HG03354 (cell line): ENCODE results near the gene FAM98C.
"Not testable (repeated sequence)": the region's sequence is repeated elsewhere in the genome, so short reads cannot be mapped to it uniquely, and the experiment has no call there.

Experiments
- ATAC-seq: cut with Tn5 transposase; IDR thresholded peaks from one replicate; pipeline ENCODE4 v1.9.1; 2021; ENCODE audit warnings: mild to moderate bottlenecking; ENCODE audit not compliant: unreplicated experiment, poor library complexity, severe bottlenecking

Gene FAM98C

DNA sequence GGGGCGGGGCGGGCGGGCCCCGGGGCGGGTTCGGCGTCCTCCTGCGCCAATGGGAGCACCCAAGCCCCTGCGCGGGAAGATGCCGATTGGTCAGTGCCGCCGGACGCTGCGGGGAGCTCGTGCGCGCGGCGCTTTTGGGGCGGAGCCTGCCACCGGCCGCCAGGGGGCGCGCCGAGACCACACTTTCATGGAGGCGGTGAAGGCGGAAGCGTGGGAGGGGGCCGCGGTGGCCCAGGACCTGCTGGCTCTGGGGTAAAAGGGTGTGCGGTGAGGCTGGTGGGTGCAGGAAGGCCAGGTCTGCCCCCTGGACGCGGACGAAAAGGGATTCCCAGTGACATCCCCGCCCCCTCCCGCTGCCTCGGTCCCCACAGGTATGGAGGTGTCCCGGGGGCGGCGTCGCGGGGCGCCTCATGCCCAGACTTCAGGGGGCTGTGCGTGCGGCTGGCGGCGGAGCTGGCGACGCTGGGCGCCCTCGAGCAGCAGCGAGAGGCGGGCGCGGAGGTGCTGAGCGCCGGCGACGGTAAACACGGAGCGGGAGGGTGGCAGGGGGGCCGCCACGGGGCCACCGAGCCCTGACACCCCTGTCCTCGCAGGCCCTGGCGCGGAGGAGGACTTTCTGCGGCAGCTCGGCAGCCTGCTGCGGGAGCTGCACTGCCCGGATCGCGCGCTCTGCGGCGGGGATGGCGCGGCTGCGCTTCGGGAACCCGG is at the start of gene FAM98C:
Gene FAM98C, plus strand, starts transcription at position 127 of the 708 bp plus-strand sequence. Its CDS starts 61 bp downstream, at position 188.
- peak; percentile 90 for ATAC-seq

DNA sequence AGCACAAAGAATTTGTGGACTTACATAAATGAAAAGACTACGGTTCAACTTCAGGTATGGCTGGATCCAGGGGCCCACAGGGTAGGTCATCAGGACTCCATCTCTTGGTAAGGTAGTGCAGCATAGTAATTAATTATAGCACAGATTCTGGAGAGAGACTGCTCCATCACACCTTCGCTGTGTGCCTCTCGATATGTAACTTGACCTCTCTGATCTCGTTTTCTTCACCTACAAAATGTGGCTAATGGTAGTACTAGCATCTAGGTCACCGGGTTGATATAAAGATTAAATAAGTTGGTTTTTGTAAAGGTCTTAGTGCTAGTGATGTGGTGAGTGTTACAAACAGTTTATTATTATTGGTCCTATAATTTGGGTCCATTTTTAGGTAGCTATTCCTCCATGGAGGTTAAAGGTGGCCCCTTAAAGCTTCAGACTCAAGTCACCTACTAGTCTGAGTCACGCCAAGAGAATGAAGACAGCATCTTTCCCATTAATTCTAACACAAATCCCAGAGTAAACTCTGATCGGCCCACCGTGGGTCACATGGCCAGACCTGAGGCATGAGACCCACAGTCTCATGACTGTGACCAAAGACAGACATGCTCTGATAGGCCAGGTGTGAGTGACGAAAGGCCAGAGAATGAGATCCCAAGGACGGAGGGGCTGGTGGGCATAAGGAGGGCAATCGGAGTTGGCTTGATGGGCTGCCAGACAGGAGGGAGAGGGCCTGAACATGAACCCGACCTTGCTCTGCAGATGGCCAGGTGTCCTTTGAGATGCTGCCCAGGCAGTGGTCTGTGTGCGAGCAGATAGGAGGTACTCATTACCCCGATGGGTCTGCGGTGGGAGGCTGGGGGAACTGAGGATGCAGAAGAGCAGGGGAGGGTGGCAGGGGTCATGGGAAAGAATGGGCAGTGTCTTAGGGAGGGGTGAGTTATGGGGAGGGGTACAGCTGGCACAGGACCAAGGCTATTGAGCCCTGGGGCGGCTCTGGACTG is 46.9 kb upstream of the FAM98C start:
- ATAC-seq, result no peak

DNA sequence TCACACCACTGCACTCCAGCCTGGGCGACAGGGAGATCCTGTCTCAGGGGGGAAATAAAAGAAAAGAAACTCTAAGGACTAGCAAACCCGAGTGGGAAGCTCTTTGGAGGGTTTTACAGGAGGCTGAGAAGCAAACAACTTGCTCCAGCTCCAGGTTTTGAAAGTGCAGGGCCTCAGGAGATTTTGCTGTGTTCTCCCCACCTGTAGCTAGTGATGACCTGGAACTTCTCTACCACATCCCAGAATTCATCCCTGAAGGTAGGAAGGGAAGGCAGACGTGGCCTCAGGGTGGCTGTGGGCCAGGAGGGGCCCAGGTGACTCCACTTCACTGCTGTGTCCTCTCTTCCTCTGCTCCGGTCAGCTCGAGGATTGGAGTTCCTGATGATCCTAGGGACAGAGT is 44.8 kb upstream of the FAM98C start:
- no peak for ATAC-seq

DNA sequence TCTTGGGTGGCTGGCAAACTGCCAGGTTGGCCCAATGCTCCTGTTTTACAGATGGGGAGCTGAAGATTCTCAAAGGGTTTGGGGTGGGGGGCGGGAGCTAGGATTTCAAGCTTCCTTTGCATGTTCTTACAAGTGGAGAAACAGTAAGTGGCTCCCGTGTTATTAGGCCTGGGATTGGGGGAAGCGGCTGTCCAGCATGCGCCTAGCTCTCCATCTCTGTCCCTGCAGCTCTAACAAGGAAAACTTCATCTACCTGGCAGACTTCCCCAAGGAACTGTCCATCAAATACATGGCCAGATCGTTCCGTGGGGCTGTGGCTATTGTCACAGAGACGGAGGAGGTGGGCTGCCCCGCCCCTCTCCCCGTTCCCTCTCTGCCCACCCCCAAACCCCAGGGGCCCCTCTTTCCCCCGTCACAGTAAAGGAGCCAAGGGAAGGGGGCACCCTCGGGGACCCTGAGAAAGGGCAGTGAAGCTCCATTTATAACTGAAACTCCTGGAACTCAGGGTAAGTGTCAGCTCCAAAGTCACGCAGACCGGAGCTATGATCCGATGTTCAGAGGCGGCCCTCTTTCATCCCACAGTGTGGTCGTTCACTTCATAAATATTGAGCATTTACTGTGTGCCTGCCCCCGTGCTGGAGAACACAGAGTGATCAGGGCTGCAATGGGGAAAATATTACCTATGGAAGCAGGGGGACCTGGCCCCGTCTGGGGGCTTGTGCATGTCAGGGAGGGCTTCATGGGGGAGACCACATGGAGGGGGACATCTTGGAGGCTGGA is 43.5 kb upstream of the FAM98C start:
- no peak for ATAC-seq

DNA sequence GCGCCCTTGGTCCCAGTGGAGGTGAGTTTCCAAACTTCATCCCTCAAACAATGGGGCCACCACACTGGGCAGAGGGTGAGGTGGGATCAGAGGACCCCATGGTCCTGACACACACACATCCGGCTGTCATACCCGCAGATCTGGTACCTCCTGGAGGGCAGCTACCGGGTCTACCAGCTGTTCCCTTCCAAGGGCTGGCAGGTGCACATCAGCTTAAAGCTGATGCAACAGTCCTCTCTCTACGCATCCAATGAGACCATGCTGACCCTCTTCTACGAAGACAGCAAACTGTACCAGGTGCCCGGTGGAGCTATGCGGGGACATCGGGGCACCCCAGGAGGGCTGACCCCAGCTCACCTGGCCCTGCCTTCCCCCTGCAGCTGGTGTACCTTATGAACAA is 42.5 kb upstream of the FAM98C start:
- no peak for ATAC-seq

DNA sequence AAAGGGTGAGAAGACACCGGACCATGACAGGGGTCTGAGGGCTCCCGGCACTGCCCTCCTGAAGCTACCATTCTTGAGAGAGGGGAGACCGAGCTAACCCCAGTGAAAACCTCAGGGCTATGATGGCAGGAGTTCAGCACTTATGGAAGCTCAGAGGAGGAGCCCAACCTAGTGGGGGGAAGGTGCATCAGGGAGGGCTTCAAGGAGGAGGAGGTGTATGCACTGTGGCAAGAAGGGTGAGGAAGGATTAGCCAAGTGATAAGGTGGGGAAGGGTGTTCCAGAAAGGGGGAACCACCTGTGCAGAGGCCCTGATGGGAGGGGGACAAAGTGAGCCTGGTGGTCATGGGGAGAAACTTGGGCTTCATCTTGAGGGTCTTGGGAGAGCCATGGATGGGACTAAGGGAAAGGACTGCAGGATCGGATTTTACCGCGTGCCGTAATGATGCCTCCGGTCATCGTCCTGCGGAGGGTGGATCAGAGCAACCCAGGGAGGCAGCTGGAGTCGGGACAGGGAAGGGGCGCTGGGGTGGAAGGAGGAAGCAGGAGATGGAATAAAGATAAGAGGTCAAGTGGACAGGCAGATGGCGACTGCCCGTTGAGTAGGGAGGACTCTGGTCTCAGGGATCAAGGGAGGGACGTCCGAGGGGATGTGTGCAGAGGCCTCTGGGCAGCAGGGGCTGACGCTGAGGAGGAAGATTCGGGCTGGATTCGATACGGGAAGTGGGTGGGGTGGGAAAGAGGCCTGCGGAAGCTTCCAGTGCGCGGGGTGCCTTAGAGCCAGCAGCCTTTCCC is 41.9 kb upstream of the FAM98C start:
- no peak for ATAC-seq

DNA sequence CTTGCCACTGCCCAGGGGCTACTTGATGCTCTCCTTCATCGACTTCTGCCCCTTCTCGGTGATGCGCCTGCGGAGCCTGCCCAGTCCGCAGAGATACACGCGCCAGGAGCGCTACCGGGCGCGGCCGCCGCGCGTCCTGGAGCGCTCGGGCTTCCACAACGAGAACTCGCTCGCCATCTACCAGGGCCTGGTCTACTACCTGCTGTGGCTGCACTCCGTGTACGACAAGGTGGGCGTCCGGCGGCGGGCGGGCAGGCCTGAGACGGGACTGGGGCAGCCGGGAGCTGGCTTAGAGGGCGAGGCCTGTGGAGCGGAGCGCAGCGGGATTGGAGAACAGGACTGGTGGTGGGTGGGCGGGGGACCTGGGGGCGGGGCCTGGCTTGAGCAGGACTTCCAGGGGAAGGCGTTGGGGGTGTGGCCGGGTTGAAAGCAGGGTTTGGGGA is 41.2 kb upstream of the FAM98C start:
- ATAC-seq, result no peak

DNA sequence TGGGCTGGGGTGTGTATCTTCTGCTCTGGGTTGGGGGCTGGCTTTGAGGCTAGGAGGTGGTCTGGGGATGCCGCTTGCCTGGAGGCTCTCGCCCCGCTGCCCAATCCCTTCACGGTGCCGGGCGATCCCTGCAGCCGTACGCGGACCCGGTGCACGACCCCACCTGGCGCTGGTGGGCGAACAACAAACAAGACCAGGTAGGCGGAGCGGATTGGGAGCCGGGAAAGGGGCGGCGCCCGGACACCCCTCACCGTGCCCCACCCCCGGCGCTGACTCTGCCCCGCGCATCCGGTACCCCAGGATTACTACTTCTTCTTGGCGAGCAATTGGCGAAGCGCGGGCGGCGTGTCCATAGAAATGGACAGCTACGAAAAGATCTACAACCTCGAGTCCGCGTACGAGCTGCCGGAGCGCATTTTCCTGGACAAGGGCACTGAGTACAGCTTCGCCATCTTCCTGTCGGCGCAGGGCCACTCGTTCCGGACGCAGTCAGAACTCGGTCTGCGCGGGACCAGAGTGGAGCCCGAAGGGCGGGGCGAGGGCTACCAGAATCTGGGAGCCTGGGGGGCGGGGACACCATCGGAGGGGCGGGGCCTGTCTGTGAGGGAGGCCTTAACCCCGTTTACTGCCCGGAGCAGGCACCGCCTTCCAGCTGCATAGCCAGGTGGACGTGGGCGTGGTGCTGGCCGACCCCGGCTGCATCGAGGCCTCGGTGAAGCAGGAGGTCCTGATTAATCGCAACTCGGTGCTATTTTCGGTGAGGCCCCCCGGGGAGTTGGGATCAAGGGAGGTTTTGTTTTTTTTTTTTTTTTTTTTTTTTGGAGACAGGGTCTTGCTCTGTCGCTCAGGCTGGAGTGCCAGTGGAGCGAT is 40.6 kb upstream of the FAM98C start:
- ATAC-seq, result no peak

DNA sequence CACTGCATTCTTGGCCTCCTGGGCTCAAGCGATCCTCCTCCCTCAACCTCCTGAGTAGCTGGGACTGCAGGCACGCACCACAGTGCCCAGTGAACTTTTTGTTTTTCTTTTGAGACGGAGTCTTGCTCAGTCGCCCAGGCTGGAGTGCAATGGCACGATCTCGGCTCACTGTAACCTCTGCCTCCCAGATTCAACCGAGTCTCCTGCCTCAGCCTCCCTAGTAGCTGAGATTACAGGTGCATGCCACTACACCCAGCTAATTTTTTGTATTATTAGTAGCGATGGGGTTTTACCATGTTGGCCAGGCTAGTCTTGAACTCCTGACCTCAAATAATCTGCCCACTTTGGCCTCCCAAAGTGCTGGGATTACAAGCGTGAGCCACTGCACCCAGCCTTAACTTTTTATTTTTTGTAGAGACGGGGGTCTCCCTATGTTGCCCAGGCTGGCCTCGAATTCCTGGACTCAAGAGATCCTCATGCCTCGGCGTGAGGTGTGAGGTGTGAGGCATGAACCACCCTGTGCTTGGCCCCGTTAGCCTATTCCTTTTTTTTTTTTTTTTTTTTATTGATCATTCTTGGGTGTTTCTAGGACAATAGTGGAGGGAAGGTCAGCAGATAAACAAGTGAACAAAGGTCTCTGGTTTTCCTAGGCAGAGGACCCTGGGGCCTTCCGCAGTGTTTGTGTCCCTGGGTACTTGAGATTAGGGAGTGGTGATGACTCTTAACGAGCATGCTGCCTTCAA is 39.8 kb upstream of the FAM98C start:
- ATAC-seq, result not testable (repeated sequence)

DNA sequence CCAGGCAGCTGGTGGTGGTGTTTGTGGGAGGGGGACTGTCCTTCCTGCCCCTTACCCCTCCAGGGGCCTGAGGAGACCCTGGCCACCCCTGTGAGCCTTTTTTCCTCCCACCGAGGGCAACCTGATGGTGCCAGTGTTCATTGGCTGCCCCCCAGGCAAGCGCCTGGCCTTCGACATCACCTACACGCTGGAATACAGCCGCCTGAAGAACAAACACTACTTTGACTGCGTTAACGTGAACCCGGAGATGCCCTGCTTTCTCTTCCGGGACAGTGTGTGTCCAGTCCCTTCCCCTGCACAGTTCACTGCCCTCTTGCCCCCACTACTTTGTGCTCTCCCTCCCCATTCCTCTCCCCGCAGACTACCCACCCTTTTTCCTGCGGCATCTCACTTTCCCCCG is 35.9 kb upstream of the FAM98C start:
- ATAC-seq, result no peak

DNA sequence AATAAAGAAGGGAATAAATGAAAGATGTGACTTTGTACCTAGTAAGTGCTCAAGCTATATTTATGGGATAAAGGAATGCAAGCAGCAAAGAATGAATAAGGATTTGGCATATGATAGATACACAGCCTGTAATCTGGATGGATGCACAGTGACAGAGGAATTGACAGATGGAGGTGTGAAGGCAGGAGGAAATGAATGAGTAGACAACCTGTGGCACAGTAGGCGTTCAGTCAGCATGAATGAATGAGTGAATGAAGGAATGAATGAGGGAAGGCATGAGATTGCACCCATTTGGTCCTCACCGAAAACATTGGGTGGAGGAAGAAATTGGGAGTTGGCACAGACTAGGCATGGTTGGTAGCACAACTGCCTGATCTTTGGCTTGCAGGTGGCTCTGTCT is 33.3 kb upstream of the FAM98C start:
- no peak for ATAC-seq

DNA sequence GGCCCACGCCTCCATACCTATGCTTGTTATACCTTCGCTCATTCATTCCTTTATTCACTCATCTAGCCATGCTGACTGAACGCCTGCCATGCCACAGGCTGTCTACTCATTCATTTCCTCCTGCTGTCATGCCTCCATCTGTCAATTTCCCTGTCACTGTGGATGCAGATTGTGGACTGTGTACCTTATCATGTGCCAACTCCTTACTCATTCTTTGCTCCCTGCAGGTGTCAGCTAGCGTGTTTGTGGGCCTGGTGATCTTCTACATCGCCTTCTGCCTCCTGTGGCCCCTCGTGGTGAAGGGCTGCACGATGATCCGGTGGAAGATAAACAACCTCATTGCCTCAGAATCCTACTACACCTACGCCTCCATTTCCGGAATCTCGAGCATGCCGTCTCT is 32.6 kb upstream of the FAM98C start:
- no peak for ATAC-seq

DNA sequence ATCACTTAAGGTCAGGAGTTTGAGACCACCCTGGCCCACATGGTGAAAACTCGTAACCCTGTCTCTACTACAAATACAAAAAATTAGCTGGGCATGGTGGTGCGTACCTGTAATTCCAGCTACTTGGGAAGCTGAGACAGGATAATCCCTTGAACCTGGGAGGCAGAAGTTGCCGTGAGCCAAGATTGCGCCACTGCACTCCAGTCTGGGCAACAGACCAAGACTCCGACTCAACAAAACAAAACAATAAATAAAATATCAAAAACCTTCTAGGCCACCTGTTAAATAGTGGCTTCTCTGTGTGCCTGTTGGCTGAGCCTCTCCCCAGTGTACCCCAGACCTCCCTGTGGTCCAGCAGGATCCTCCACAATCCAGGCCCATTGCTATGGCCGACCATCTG is 31.8 kb upstream of the FAM98C start:
- no peak for ATAC-seq

DNA sequence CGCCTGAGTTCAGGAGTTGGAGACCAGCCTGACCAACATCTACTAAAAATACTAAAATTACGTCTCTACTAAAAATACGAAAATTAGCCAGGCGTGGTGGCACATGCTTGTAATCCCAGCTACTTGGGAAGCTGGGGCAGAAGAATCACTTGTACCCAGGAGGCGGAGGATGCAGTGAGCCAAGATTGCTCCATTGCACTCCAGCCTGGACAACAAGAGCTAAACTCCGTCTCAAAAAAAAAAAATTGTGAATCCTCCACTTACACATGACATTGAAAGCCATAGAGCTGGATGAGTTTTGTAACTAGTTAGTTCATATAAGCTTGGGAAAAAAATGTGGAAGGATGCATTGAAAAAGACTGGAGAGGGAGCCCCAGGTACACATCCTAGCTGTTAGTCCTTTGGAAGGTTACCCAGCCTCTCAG is 29.0 kb upstream of the FAM98C start:
- no peak for ATAC-seq

DNA sequence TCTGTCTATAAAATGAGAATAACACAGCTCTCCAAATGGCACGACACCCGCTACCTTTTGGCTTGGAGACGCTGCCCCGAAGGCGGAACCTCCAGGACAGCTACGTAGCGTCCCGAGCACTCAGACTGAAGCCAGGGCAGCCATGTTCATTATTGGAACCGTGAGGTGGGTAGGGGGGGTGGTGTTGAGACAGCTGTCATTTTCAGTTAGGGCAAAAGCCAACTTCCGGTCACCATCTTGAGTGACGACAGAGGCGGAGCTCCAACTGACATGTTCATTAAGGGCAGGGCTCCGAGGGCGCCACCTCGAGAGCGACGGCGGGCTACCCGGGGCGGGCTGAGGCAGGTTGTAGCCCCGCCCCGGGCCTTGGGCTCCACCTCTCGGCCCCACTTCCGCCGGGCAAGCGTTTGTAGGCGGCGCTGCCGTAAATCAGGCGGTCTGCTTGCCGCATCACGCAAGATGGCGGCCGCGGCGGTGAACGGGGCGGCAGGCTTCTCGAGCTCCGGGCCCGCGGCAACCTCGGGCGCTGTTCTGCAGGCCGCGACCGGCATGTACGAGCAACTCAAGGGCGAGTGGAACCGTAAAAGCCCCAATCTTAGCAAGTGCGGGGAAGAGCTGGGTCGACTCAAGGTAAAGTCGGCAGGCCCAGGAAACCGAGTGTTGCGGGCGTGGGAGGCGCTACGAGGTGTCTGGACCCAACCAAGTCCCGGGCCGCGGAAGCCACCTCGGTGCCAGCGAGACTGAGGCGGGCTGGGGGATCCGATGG is 28.4 kb upstream of the FAM98C start, which contains the start of gene PSMD8:
Gene PSMD8, plus strand, starts transcription at position 240 of the 766 bp plus-strand sequence. Its CDS starts 31 bp downstream, at position 271.
- peak; percentile 95 for ATAC-seq

DNA sequence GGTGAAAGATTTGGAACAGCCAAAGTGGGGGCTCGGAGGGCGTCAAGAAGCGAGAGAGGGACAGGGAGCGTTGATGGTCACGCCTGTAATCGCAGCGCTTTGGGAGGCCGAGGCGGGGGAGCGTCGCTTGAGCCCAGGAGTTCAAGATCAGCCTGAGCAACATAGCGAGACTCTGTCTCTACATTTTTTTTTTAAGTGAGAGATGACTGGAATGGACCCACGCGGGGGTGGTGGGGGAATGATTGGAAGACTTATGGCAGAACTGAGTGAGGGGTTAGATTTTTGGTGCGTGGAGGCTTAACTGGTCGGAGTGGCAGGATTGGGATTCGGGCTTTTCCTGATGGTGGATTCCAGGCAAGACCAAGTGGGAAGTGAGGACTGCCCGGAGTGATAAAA is 27.8 kb upstream of the FAM98C start:
- no peak for ATAC-seq

DNA sequence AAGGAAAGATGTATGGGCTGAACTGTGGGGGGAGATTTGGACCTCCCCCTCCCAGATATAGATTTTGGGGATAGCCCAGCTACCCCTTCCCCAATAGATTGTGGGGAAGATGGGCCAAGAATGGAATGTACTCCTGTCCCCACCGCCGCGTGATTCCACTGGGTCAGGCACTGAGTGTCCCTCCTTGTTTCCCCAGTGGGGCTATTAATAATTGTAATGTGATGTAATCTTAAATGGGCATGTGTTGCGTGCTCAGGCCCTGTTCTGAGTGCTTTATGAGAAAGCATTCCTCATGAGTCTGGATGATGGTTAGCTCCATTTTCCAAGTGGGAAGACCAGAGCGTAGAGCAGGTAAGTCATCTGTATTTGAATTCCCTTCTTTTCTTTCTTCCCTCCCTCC is 27.1 kb upstream of the FAM98C start:
- ATAC-seq, result no peak
